Breast epithelium (tissue), 4 donors: Measurements from ENCODE around the gene PIGV. TPM values are rescaled to one million over a fixed set of nuclear protein-coding genes. Genes with fewer than 3 reads are reported as not detected.
"Not testable (repeated sequence)": the region's sequence is repeated elsewhere in the genome, so short reads cannot be mapped to it uniquely, and the experiment has no call there.

ENCODE experiments used
- DNase-seq, 2 donors: peaks; one replicate each; pipeline ENCODE4 v3.0.0-alpha.2; 2019; ENCODE audit warnings: low spot score in 2 of 2
- H3K27ac ChIP-seq, 2 donors: fragments of 200-600 bp; sonication (generic) in 1 of 2; one replicate each; pipeline ENCODE4 v1.5.1; 2016 to 2019; ENCODE audit warnings: mild to moderate bottlenecking in 1 of 2
- H3K27me3 ChIP-seq, 2 donors: fragments of 200-600 bp; sonication (generic) in 1 of 2; one replicate each; pipeline versions ENCODE4 v1.5.1 to v1.6.0; 2017 to 2019; ENCODE audit warnings: control low read depth in 1 of 2, mild to moderate bottlenecking in 1 of 2
- H3K36me3 ChIP-seq: fragments of 200-600 bp; one replicate; pipeline ENCODE4 v1.5.1; 2019
- H3K4me1 ChIP-seq, 2 donors: fragments of 200-600 bp; sonication (generic); one replicate each; pipeline ENCODE4 v1.5.1; 2016 to 2019; ENCODE audit warnings: control low read depth in 1 of 2
- H3K4me3 ChIP-seq, 3 donors: fragments of 200-600 bp; sonication (generic); 1 replicate in 2 of 3; 2 replicates in 1 of 3; pipeline ENCODE4 v1.5.1; 2016 to 2019; ENCODE audit warnings: mild to moderate bottlenecking in 3 of 3, moderate library complexity in 2 of 3
- H3K9me3 ChIP-seq, 2 donors: fragments of 200-600 bp; sonication (generic) in 1 of 2; one replicate each; pipeline ENCODE4 v1.5.1; 2016 to 2019; ENCODE audit warnings: control low read depth in 1 of 2
- CTCF ChIP-seq, 3 donors: fragments of 450-650 bp; IDR thresholded peaks; one replicate each; pipeline ENCODE4 v1.5.1; 2016 to 2017; ENCODE audit warnings: antibody characterized with exemption in 3 of 3, mild to moderate bottlenecking in 3 of 3, moderate library complexity in 3 of 3
- POLR2A ChIP-seq: fragments of 450-650 bp; IDR thresholded peaks from one replicate; pipeline ENCODE4 v1.6.1; 2016; ENCODE audit warnings: antibody characterized with exemption, mild to moderate bottlenecking, moderate library complexity
- POLR2AphosphoS5 ChIP-seq, 3 donors: sonication (generic); formaldehyde crosslinking; IDR thresholded peaks; one replicate each; pipeline ENCODE4 v1.6.1; 2017; ENCODE audit warnings: antibody characterized with exemption in 3 of 3
- intact Hi-C: fragments of 100-400 bp; cut with DNase I; formaldehyde crosslinking; loops from one replicate; pipeline ENCODE4 v1.15.1; 2023; ENCODE audit warnings: low total_unique reads
- total RNA-seq, 3 donors: library from RNA; depleted of rRNA; stranded (reverse); fragments of >200 nt; gene quantifications; one replicate each; pipeline ENCODE4 v1.1.0, GENCODE V29; 2016

PIGV gene
- total RNA-seq, 3 donors from 2014 or later: 18.7 to 36.8 (median 29.7) TPM

GRCh38 chr1:26829184-26829911, 41.6 kb downstream of the PIGV start:
- DNase-seq: no peak
- intact Hi-C loops: no loop called here
- peaks cover 4 to 8% of the 10 kb centered on the region in 2 donors for H3K4me1 ChIP-seq
- TF ChIP-seq POLR2AphosphoS5 (IDR thresholded peaks at IDR 0.05) (no peak), CTCF (IDR thresholded peaks at IDR 0.05) (no peak), POLR2A (no peak)
- no peaks in the 10 kb centered on the region for H3K9me3 ChIP-seq
- H3K27ac ChIP-seq: no peak overlapping the region
- H3K4me3 ChIP-seq: no peak overlapping the region
- H3K27me3 ChIP-seq: no peaks in the 10 kb centered on the region
- peaks cover 7% of the 10 kb centered on the region for H3K36me3 ChIP-seq

GRCh38 chr1:26831059-26831458, 43.3 kb downstream of the PIGV start:
- no peaks in the 10 kb centered on the region for H3K9me3 ChIP-seq
- H3K4me1 ChIP-seq: peaks cover 4 to 8% of the 10 kb centered on the region in 2 donors
- H3K27ac ChIP-seq: peak overlapping the region in 1 of 2 donors; percentile 64
- peaks cover 7% of the 10 kb centered on the region for H3K36me3 ChIP-seq
- intact Hi-C loops: no loop called here
- TF ChIP-seq POLR2AphosphoS5 (IDR thresholded peaks at IDR 0.05) (no peak), CTCF (IDR thresholded peaks at IDR 0.05) (no peak), POLR2A (no peak)
- no peak overlapping the region for H3K4me3 ChIP-seq
- no peak for DNase-seq
- no peaks in the 10 kb centered on the region for H3K27me3 ChIP-seq

- peaks cover 4 to 8% of the 10 kb centered on the region in 2 donors for H3K4me1 ChIP-seq
- intact Hi-C loops: no loop called here
- peaks cover 7% of the 10 kb centered on the region for H3K36me3 ChIP-seq
- no peaks in the 10 kb centered on the region for H3K27me3 ChIP-seq
- no peak overlapping the region for H3K4me3 ChIP-seq
- no peaks in the 10 kb centered on the region for H3K9me3 ChIP-seq
- no peak for DNase-seq
- H3K27ac ChIP-seq: peak overlapping the region; percentile 40 to 64
- TF ChIP-seq CTCF (IDR thresholded peaks at IDR 0.05) (no peak), POLR2AphosphoS5 (IDR thresholded peaks at IDR 0.05) (no peak), POLR2A (no peak)
These were observed 43.9 kb downstream of the PIGV start for GRCh38 chr1:26831546-26832248.

GRCh38 chr1:26832249-26832960, 44.7 kb downstream of the PIGV start:
- H3K36me3 ChIP-seq: peaks cover 7% of the 10 kb centered on the region
- no peaks in the 10 kb centered on the region for H3K9me3 ChIP-seq
- intact Hi-C loops: no loop called here
- H3K27ac ChIP-seq: peak overlapping the region; percentile 40 to 64
- H3K27me3 ChIP-seq: no peaks in the 10 kb centered on the region
- peaks cover 4 to 8% of the 10 kb centered on the region in 2 donors for H3K4me1 ChIP-seq
- DNase-seq: no peak
- TF ChIP-seq POLR2A: no peak
- H3K4me3 ChIP-seq: no peak overlapping the region

DNA sequence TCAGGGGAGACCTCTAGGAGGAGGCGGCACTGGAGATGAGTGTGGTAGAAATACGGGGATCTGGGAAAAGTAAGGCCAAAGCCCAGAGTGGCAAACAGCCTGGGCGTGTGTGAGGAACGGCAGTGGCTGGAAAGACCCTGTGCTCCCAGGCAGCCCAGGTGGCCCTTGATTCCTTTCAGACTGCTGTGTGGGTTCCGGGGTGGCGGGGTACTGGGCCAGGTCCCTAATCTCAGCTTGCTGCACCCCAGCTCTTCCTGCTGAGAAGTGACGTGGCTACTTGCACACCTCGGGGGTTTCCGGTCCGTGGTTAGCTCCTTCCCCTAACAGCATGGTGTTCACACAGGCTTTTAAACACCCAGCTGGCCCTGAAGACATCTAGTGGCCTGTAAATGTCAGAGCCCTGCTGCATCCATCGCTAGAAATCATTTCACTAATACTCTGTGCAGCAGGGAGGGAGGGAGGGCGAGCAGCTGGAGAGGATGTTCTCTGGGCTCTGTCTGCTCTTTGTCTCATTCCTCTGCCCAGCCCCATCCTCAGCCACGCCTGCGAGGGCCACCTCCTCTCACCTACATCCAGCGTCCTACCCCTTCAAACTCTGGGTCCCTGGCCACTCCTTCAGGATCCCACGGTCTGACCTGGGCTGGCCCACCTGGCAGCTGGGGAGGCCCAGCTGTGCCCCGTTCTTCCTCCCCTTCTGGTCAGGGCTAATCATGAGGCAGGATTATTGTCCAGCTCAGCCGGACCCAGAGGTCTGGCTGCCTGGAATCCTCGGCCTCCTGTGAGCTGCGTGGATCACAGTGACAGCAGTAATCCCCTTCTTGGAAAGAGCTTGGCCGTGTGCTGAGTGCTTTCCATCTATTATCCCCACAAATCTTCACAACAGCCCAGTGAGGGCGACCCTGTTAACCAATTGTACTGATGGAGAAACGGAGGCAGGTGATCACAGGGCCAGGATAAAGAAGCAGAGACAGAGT, 46.0 kb downstream of the PIGV start:
- intact Hi-C loops: no loop called here
- peaks cover 0 to 4% of the 10 kb centered on the region in 2 donors for H3K4me1 ChIP-seq
- no peak for DNase-seq
- no peaks in the 10 kb centered on the region for H3K27me3 ChIP-seq
- no peak overlapping the region for H3K4me3 ChIP-seq
- TF ChIP-seq POLR2A (no peak), POLR2AphosphoS5 (IDR thresholded peaks at IDR 0.05) (no peak), CTCF (IDR thresholded peaks at IDR 0.05) (no peak)
- peaks cover 12% of the 10 kb centered on the region for H3K36me3 ChIP-seq
- H3K27ac ChIP-seq: peak overlapping the region in 1 of 2 donors; percentile 61
- no peaks in the 10 kb centered on the region for H3K9me3 ChIP-seq

- H3K4me1 ChIP-seq, H3K36me3 ChIP-seq, H3K9me3 ChIP-seq, intact Hi-C loops, H3K4me3 ChIP-seq, DNase-seq, H3K27ac ChIP-seq, H3K27me3 ChIP-seq: not testable (repeated sequence)
These were observed 49.9 kb downstream of the PIGV start for GRCh38 chr1:26837665-26838064.
